ENCODE measurements around the gene MX2. TPM values are rescaled to one million over a fixed set of nuclear protein-coding genes. Genes with fewer than 3 reads are reported as not detected.
"Not testable (repeated sequence)": the region's sequence is repeated elsewhere in the genome, so short reads cannot be mapped to it uniquely, and the experiment has no call there.

The MX2 gene
- total RNA-seq, 2 experiments from 2014 or later = 9.2 to 10.3 TPM

- Mint-ChIP-seq H3K4me1 (ENCODE audit: low read depth) (peaks cover 30% of the 10 kb centered on the region), H3K27ac (no peak overlapping the region), H3K9me3 (no peaks in the 10 kb centered on the region), H3K36me3 (ENCODE audit: low read depth) (no peaks in the 10 kb centered on the region), H3K27me3 (no peaks in the 10 kb centered on the region), H3K4me3 (no peak overlapping the region)
- ChIA-PET CTCF (interaction anchor here (2.3 kb wide), 1 partner anchor 139 kb away, joined by 9 read pairs; no protein-coding TSS in a partner anchor), POLR2A (interaction anchor here (0.8 kb wide), 1 partner anchor 21 kb away, joined by 3 read pairs; no protein-coding TSS in a partner anchor)
- no peak for TF ChIP-seq CTCF (IDR thresholded peaks at IDR 0.05)
- ATAC-seq (no peak), DNase-seq (no peak)
- intact Hi-C loops (cut with micrococcal nuclease) = no loop called here
These were observed 60.9 kb downstream of the MX2 start for GRCh38 chr21:41422546-41423304.

GRCh38 chr21:41423305-41423636 lies 61.4 kb downstream of the MX2 start:
- DNase-seq; H3K36me3 Mint-ChIP-seq (ENCODE audit: low read depth); H3K9me3 Mint-ChIP-seq; ATAC-seq; H3K27me3 Mint-ChIP-seq; H3K27ac Mint-ChIP-seq; H3K4me3 Mint-ChIP-seq; intact Hi-C loops (cut with micrococcal nuclease): not testable (repeated sequence)
- ChIA-PET CTCF (interaction anchor here (2.3 kb wide), 1 partner anchor 139 kb away, joined by 9 read pairs; no protein-coding TSS in a partner anchor), POLR2A (interaction anchor here (1.1 kb wide), 1 partner anchor 8 kb away, joined by 3 read pairs; no protein-coding TSS in a partner anchor)
- peaks cover 30% of the 10 kb centered on the region for H3K4me1 Mint-ChIP-seq (ENCODE audit: low read depth)

- Mint-ChIP-seq H3K27ac (peak overlapping the region; percentile 91), H3K27me3 (no peaks in the 10 kb centered on the region), H3K9me3 (no peaks in the 10 kb centered on the region), H3K4me1 (ENCODE audit: low read depth) (peaks cover 24% of the 10 kb centered on the region), H3K4me3 (peak overlapping the region; percentile 87), H3K36me3 (ENCODE audit: low read depth) (peaks cover 5% of the 10 kb centered on the region)
- POLR2A ChIA-PET = interaction anchor here (1.0 to 2.8 kb wide), 4 partner anchors 9 to 64 kb away, joined by 3 to 10 read pairs (median 4); partner anchors contain the start of gene MX2
- no peak for TF ChIP-seq CTCF (IDR thresholded peaks at IDR 0.05)
- intact Hi-C loops (cut with micrococcal nuclease) = no loop called here
- CTCF ChIA-PET = interaction anchor here (1.0 kb wide), 1 partner anchor 56 kb away, joined by 3 read pairs; no protein-coding TSS in a partner anchor
- ATAC-seq = no peak
- no peak for DNase-seq
These were observed 63.7 kb downstream of the MX2 start for GRCh38 chr21:41425588-41425953.

- no peak for TF ChIP-seq CTCF (IDR thresholded peaks at IDR 0.05)
- intact Hi-C loops (cut with micrococcal nuclease) = no loop called here
- Mint-ChIP-seq H3K9me3 (no peaks in the 10 kb centered on the region), H3K36me3 (ENCODE audit: low read depth) (peaks cover 5% of the 10 kb centered on the region), H3K27ac (peak within 1 kb of the TSS; percentile 91), H3K27me3 (no peaks in the 10 kb centered on the region), H3K4me1 (ENCODE audit: low read depth) (peaks cover 19% of the 10 kb centered on the region), H3K4me3 (peak within 1 kb of the TSS; percentile 87)
- DNase-seq (peak; percentile 89), ATAC-seq (peak; percentile 97)
- POLR2A ChIA-PET = interaction anchor here (1.0 to 2.8 kb wide), 5 partner anchors 9 to 65 kb away, joined by 3 to 10 read pairs (median 4); partner anchors contain the start of gene MX2
- CTCF ChIA-PET = interaction anchor here (1.0 kb wide), 1 partner anchor 57 kb away, joined by 3 read pairs; no protein-coding TSS in a partner anchor
These were observed 64.3 kb downstream of the MX2 start, which contains the start of gene MX1 for GRCh38 chr21:41425954-41426675. TSS of gene MX1 (plus strand) at chr21:41426239. CDS start at chr21:41432071, 5,832 bp downstream.

- Mint-ChIP-seq H3K27me3 (no peaks in the 10 kb centered on the region), H3K4me1 (ENCODE audit: low read depth) (peaks cover 18% of the 10 kb centered on the region), H3K4me3 (peak overlapping the region; percentile 87), H3K27ac (peak overlapping the region; percentile 24), H3K9me3 (no peaks in the 10 kb centered on the region), H3K36me3 (ENCODE audit: low read depth) (peaks cover 7% of the 10 kb centered on the region)
- ATAC-seq (no peak), DNase-seq (peak; percentile 23)
- intact Hi-C loops (cut with micrococcal nuclease) = no loop called here
- POLR2A ChIA-PET = interaction anchor here (1.0 to 2.8 kb wide), 3 partner anchors 12 to 66 kb away, joined by 3 to 10 read pairs (median 4); partner anchors contain the start of gene MX2
- TF ChIP-seq CTCF (IDR thresholded peaks at IDR 0.05) = no peak
- CTCF ChIA-PET = interaction anchor here (0.9 kb wide), 1 partner anchor 143 kb away, joined by 6 read pairs; no protein-coding TSS in a partner anchor
These were observed 65.0 kb downstream of the MX2 start for GRCh38 chr21:41426676-41427404.
